Naive thymus-derived CD4-positive, alpha-beta T cell (primary cell): ENCODE measurements around the gene CCDC85C. TPM values are rescaled to one million over a fixed set of nuclear protein-coding genes. Genes with fewer than 3 reads are reported as not detected.

ENCODE experiments used
- ATAC-seq: fragments of 150-1000 bp; cut with Tn5 transposase; 2 replicates; pipeline ENCODE4 v1.10.0; 2021; ENCODE audit warnings: mild to moderate bottlenecking, moderate library complexity
- CTCF ChIA-PET: fragments of 350-600 bp; sonication (Branson Sonifier 250); formaldehyde crosslinking; loops from one replicate; lab custom pipeline; 2021; ENCODE audit warnings: antibody characterized with exemption; lab: Charles Lee
- POLR2A ChIA-PET: fragments of 350-600 bp; sonication (Branson Sonifier 250); formaldehyde crosslinking; loops from one replicate; lab custom pipeline; 2021; ENCODE audit warnings: antibody characterized with exemption, inconsistent platforms; lab: Charles Lee
- DNase-seq, 9 donors: peaks; one replicate each; pipeline versions ENCODE4 v3.0.0 to v3.0.0-alpha.2; 2020 to 2022; ENCODE audit warnings: mixed read lengths in 1 of 9
- H3K27ac ChIP-seq: one replicate; pipeline ENCODE4 v1.7.0; 2013; ENCODE audit warnings: mild to moderate bottlenecking, low read depth, low read length, moderate library complexity
- H3K27me3 ChIP-seq, 2 donors: one replicate each; pipeline ENCODE4 v1.7.0; 2013; ENCODE audit warnings: low read length in 2 of 2, mild to moderate bottlenecking in 2 of 2, moderate library complexity in 2 of 2; ENCODE audit not compliant: control insufficient read depth in 2 of 2, insufficient read depth in 2 of 2
- H3K36me3 ChIP-seq, 3 experiments: 1 replicate in 2 of 3; 2 replicates in 1 of 3; pipeline ENCODE4 v1.7.0; 2013; ENCODE audit warnings: low read length in 3 of 3, mild to moderate bottlenecking in 3 of 3, moderate library complexity in 1 of 3; ENCODE audit not compliant: insufficient read depth in 3 of 3, control insufficient read depth in 2 of 3
- H3K4me1 ChIP-seq, 2 donors: one replicate each; pipeline ENCODE4 v1.7.0; 2013; ENCODE audit warnings: low read length in 2 of 2, mild to moderate bottlenecking in 2 of 2, moderate library complexity in 1 of 2; ENCODE audit not compliant: control insufficient read depth in 2 of 2, insufficient read depth in 2 of 2
- H3K4me3 ChIP-seq: 2 replicates; pipeline ENCODE4 v1.7.0; 2013; ENCODE audit warnings: mild to moderate bottlenecking, low read length
- H3K9me3 ChIP-seq, 3 experiments: 1 replicate in 2 of 3; 2 replicates in 1 of 3; pipeline ENCODE4 v1.7.0; 2013; ENCODE audit warnings: low read length in 3 of 3; ENCODE audit not compliant: control insufficient read depth in 2 of 3
- H3K27ac Mint-ChIP-seq, 9 donors: one replicate each; pipeline ENCODE4 v1.8.0; 2020 to 2022; ENCODE audit warnings: mixed read lengths in 9 of 9, mild to moderate bottlenecking in 8 of 9, moderate library complexity in 5 of 9, inconsistent platforms in 2 of 9
- H3K27me3 Mint-ChIP-seq, 5 donors: one replicate each; pipeline ENCODE4 v1.8.0; 2021 to 2022; ENCODE audit warnings: mixed read lengths in 5 of 5, mild to moderate bottlenecking in 1 of 5
- H3K36me3 Mint-ChIP-seq, 5 donors: one replicate each; pipeline ENCODE4 v1.8.0; 2020 to 2022; ENCODE audit warnings: mixed read lengths in 5 of 5, mild to moderate bottlenecking in 3 of 5, inconsistent platforms in 1 of 5
- H3K4me1 Mint-ChIP-seq, 7 donors: one replicate each; pipeline ENCODE4 v1.8.0; 2020 to 2022; ENCODE audit warnings: mixed read lengths in 7 of 7, mild to moderate bottlenecking in 3 of 7, inconsistent platforms in 1 of 7
- H3K4me3 Mint-ChIP-seq, 10 donors: one replicate each; pipeline ENCODE4 v1.8.0; 2020 to 2022; ENCODE audit warnings: mild to moderate bottlenecking in 10 of 10, mixed read lengths in 10 of 10, moderate library complexity in 6 of 10, inconsistent platforms in 2 of 10
- H3K9me3 Mint-ChIP-seq, 11 donors: one replicate each; pipeline ENCODE4 v1.8.0; 2020 to 2022; ENCODE audit warnings: mixed read lengths in 11 of 11, mild to moderate bottlenecking in 4 of 11, inconsistent platforms in 1 of 11, moderate library complexity in 1 of 11
- intact Hi-C, 2 donors: fragments of 100-400 bp; cut with micrococcal nuclease; formaldehyde crosslinking; loops; one replicate each; pipeline ENCODE4 v1.15.1; 2023
- polyA plus RNA-seq, 2 donors: library from polyadenylated mRNA; unstranded; fragments of 300-500 nt; fragmentation: Illumina TruSeq; gene quantifications; one replicate each; pipeline ENCODE4 v1.2.3, GENCODE V29; 2021
- total RNA-seq, 6 experiments: library from RNA in 5 of 6; stranded (reverse) in 5 of 6; gene quantifications; 1 replicate in 5 of 6; 2 replicates in 1 of 6; pipeline ENCODE4 v1.2.3 and lab custom pipeline; 2021 to 2026

Gene CCDC85C
- total and polyA plus RNA-seq, 7 experiments from 2014 or later = 0.76 to 9.9 (median 7.8) TPM

GRCh38 chr14:99637624-99638023 is 33.6 kb upstream of the CCDC85C start:
- H3K27me3 ChIP-seq = no peaks in the 10 kb centered on the region
- Mint-ChIP-seq H3K4me1 (peaks cover 0 to 5% (median 0%) of the 10 kb centered on the region in 7 donors), H3K36me3 (no peaks in the 10 kb centered on the region), H3K9me3 (no peaks in the 10 kb centered on the region), H3K27me3 (peaks cover 0 to 3% (median 0%) of the 10 kb centered on the region in 5 donors), H3K4me3 (no peak overlapping the region), H3K27ac (no peak overlapping the region)
- ChIA-PET POLR2A (no interaction called here), CTCF (no interaction called here)
- no peak overlapping the region for H3K27ac ChIP-seq
- H3K36me3 ChIP-seq = no peaks in the 10 kb centered on the region
- H3K4me3 ChIP-seq = no peak overlapping the region
- no peaks in the 10 kb centered on the region for H3K9me3 ChIP-seq
- intact Hi-C loops = no loop called here
- H3K4me1 ChIP-seq = no peaks in the 10 kb centered on the region
- no peak for DNase-seq
- ATAC-seq = no peak

GRCh38 chr14:99636487-99636886 is 32.5 kb upstream of the CCDC85C start:
- H3K9me3 ChIP-seq = no peaks in the 10 kb centered on the region

DNA sequence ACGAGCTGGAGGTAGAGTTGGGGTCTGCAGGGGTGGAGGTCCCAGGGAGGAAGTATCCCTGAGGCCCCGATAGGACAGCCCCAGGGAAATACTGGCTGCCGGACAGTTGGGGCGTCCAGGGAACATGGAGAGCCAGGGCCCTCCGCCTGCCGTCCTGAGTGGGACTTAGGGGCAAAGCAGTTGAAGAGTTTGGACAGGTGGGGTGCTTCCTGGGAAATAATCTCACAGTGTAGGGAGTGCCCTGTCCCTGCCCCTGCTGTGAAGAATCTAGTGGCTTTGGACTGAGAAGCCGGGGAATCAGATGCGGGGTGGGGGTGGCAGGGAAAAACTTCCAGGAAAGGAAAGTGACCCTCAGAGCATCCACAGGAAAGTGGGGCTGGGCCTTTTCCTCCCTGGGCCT is 31.1 kb upstream of the CCDC85C start:
- no peaks in the 10 kb centered on the region for H3K36me3 Mint-ChIP-seq
- POLR2A ChIA-PET = no interaction called here

More at GRCh38 chr14:99636487-99636886, 32.5 kb upstream of the CCDC85C start:
- no peak overlapping the region for H3K27ac ChIP-seq
- H3K4me3 Mint-ChIP-seq = no peak overlapping the region
- H3K36me3 ChIP-seq = no peaks in the 10 kb centered on the region
- ChIA-PET POLR2A (no interaction called here), CTCF (no interaction called here)
- H3K27me3 Mint-ChIP-seq = peaks cover 0 to 3% (median 0%) of the 10 kb centered on the region in 5 donors
- H3K4me3 ChIP-seq = no peak overlapping the region
- DNase-seq = no peak
- no peak for ATAC-seq
- no peaks in the 10 kb centered on the region for H3K4me1 ChIP-seq
- H3K27ac Mint-ChIP-seq = no peak overlapping the region
- no peaks in the 10 kb centered on the region for H3K9me3 Mint-ChIP-seq
- intact Hi-C loops = no loop called here
- H3K36me3 Mint-ChIP-seq = no peaks in the 10 kb centered on the region
- H3K27me3 ChIP-seq = no peaks in the 10 kb centered on the region
- peaks cover 0 to 1% (median 0%) of the 10 kb centered on the region in 7 donors for H3K4me1 Mint-ChIP-seq

DNA sequence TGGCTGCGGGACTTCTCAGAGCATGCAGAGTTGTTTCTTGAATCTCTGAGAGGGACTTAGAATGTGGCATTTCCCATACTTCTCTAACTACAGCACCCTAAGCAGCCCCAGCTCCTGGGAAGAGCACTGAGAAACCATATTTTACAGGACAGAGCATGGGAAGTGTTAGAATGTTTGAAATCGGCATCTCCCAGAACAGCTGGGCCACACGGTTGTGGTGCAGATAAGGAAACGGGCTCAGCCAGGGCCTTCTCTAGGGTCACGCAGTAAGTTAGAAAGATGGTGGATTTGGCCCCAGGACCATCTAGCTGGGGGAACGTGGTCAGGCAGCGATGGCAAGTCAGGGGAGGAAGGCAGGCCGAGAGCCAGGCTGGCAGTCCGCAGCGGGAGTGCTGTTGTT is 30.4 kb upstream of the CCDC85C start:
- CTCF ChIA-PET = no interaction called here
- intact Hi-C loops = no loop called here

More for the DNA sequence above, 31.1 kb upstream of the CCDC85C start:
- intact Hi-C loops = no loop called here
- H3K4me1 Mint-ChIP-seq = peaks cover 0 to 1% (median 0%) of the 10 kb centered on the region in 7 donors
- Histone ChIP-seq H3K4me1 (no peaks in the 10 kb centered on the region), H3K27ac (no peak overlapping the region), H3K27me3 (no peaks in the 10 kb centered on the region), H3K36me3 (no peaks in the 10 kb centered on the region), H3K9me3 (no peaks in the 10 kb centered on the region), H3K4me3 (no peak overlapping the region)
- no peaks in the 10 kb centered on the region for H3K9me3 Mint-ChIP-seq
- no peak overlapping the region for H3K4me3 Mint-ChIP-seq
- ATAC-seq (no peak), DNase-seq (no peak)
- CTCF ChIA-PET = no interaction called here
- no peak overlapping the region for H3K27ac Mint-ChIP-seq
- H3K27me3 Mint-ChIP-seq = peaks cover 0 to 7% (median 0%) of the 10 kb centered on the region in 5 donors

DNA sequence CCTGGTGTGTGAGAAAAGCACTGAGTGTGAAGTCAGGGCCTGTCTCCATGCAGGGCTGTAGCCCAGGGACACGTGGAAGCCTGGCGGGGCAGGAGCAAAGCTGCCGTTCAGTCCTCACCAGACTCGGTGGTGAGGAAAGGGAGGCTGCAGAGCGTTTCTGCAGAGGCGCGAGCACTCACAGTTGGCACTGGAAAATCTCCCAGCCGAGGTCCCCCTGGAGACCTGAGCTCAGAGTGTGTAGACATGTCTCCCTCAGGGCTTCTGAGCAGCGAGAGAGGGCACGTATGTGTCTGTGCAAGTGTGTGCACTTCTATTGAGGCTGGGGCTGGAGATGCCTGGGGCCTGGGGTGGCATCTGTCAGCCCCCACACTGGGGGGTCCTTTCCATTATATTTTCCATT is 29.9 kb upstream of the CCDC85C start:
- DNase-seq (no peak), ATAC-seq (no peak)
- Mint-ChIP-seq H3K4me1 (peaks cover 0 to 2% (median 2%) of the 10 kb centered on the region in 7 donors), H3K27me3 (peaks cover 0 to 7% (median 0%) of the 10 kb centered on the region in 5 donors), H3K4me3 (no peak overlapping the region), H3K27ac (no peak overlapping the region), H3K36me3 (no peaks in the 10 kb centered on the region), H3K9me3 (no peaks in the 10 kb centered on the region)
- intact Hi-C loops = no loop called here
- POLR2A ChIA-PET = no interaction called here
- Histone ChIP-seq H3K4me3 (no peak overlapping the region), H3K36me3 (no peaks in the 10 kb centered on the region), H3K4me1 (no peaks in the 10 kb centered on the region), H3K27ac (no peak overlapping the region), H3K27me3 (no peaks in the 10 kb centered on the region), H3K9me3 (no peaks in the 10 kb centered on the region)
- CTCF ChIA-PET = no interaction called here

More for the DNA sequence above, 30.4 kb upstream of the CCDC85C start:
- Histone ChIP-seq H3K36me3 (no peaks in the 10 kb centered on the region), H3K9me3 (no peaks in the 10 kb centered on the region), H3K4me3 (no peak overlapping the region), H3K27ac (no peak overlapping the region), H3K4me1 (no peaks in the 10 kb centered on the region), H3K27me3 (no peaks in the 10 kb centered on the region)
- H3K27me3 Mint-ChIP-seq = peaks cover 0 to 7% (median 0%) of the 10 kb centered on the region in 5 donors
- DNase-seq (no peak), ATAC-seq (no peak)
- POLR2A ChIA-PET = no interaction called here
- peak overlapping the region in 1 of 9 donors; percentile 45 for H3K27ac Mint-ChIP-seq
- H3K36me3 Mint-ChIP-seq = no peaks in the 10 kb centered on the region
- H3K4me3 Mint-ChIP-seq = no peak overlapping the region
- peaks cover 0 to 1% (median 0%) of the 10 kb centered on the region in 7 donors for H3K4me1 Mint-ChIP-seq
- H3K9me3 Mint-ChIP-seq = no peaks in the 10 kb centered on the region

DNA sequence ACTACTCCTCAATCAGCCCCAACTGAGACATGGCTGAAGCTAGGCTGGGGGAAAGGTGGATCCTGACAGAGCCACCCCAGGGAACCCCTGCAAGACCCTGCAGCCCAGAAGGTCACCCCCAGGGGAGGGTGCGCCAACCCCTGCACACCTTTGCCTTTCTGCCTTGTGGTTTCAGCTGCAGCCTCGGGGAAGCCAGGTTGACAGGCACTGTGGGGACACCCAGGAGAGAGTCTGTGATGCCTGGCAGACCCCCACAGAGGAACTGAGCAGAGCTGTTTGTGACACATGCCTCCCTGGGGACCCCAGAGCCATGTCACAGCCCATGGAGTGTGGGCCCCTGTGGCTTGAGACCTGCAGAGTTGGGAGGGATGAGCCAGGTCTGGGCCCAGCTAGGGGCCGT is 29.1 kb upstream of the CCDC85C start:
- H3K9me3 Mint-ChIP-seq = no peaks in the 10 kb centered on the region
- peaks cover 0 to 4% (median 2%) of the 10 kb centered on the region in 7 donors for H3K4me1 Mint-ChIP-seq

DNA sequence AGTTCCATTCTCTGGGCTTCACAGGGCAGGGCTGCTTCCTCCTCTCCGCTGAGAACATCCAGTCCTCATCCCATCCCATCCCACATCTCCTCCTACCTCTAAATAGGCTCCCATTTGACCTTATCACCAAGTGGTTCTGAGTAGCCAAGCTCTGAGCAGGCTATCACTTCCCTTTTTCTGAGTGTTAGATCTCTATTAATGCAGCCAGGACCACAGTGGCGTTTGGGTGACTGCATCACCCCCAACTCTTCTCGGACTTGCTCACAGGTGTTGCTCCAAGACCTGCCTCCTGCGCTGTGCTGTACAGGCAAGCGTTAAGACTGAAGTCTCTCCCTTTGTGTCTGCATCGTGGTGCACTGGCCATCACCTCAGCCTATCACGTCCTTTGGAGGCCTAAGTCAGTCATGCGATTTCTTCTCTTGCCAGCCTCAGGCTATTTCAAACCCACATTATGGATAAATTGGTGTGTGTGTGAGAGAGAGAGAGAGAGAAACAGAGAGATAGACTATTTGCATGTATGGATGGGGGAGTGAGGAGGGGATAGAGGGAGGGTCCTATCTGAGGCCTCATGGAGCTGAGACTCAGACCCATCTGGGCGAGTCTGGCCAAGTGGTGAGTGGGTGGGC is 28.5 kb upstream of the CCDC85C start:
- no peaks in the 10 kb centered on the region for H3K4me1 ChIP-seq
- Mint-ChIP-seq H3K9me3 (no peaks in the 10 kb centered on the region), H3K27me3 (peaks cover 0 to 10% (median 0%) of the 10 kb centered on the region in 5 donors), H3K27ac (peak overlapping the region in 1 of 9 donors; percentile 51), H3K36me3 (no peaks in the 10 kb centered on the region), H3K4me3 (no peak overlapping the region), H3K4me1 (peaks cover 0 to 4% (median 3%) of the 10 kb centered on the region in 7 donors)
- no peaks in the 10 kb centered on the region for H3K9me3 ChIP-seq
- ChIA-PET CTCF (interaction anchor here (0.7 to 1.5 kb wide), 2 partner anchors 43 to 111 kb away, joined by 3 read pairs; no protein-coding TSS in a partner anchor), POLR2A (no interaction called here)
- H3K27ac ChIP-seq = no peak overlapping the region
- intact Hi-C loops = no loop called here
- no peak for DNase-seq
- no peak overlapping the region for H3K4me3 ChIP-seq
- no peak for ATAC-seq
- no peaks in the 10 kb centered on the region for H3K36me3 ChIP-seq
- H3K27me3 ChIP-seq = no peaks in the 10 kb centered on the region

More for the DNA sequence above, 29.1 kb upstream of the CCDC85C start:
- Histone ChIP-seq H3K36me3 (no peaks in the 10 kb centered on the region), H3K4me1 (no peaks in the 10 kb centered on the region), H3K4me3 (no peak overlapping the region), H3K9me3 (no peaks in the 10 kb centered on the region), H3K27me3 (no peaks in the 10 kb centered on the region), H3K27ac (no peak overlapping the region)
- ATAC-seq = no peak
- Mint-ChIP-seq H3K27me3 (peaks cover 0 to 7% (median 0%) of the 10 kb centered on the region in 5 donors), H3K36me3 (no peaks in the 10 kb centered on the region), H3K27ac (no peak overlapping the region), H3K4me3 (no peak overlapping the region)
- intact Hi-C loops = no loop called here
- DNase-seq = no peak
- POLR2A ChIA-PET = no interaction called here
- CTCF ChIA-PET = interaction anchor here (0.7 kb wide), 1 partner anchor 44 kb away, joined by 3 read pairs; no protein-coding TSS in a partner anchor
